CD4-positive, alpha-beta T cell treated with Interleukin-17A for 1 hour (primary cell): ENCODE results near the gene DLGAP1.
"Not testable (repeated sequence)": the region's sequence is repeated elsewhere in the genome, so short reads cannot be mapped to it uniquely, and the experiment has no call there.

Experiments
- DNase-seq: peaks from one replicate; pipeline ENCODE4 v3.0.0-alpha.2; 2020

The DLGAP1 gene

GRCh38 chr18:3706279-3707097, 748.6 kb downstream of the DLGAP1 start:
- DNase-seq, result no peak

GRCh38 chr18:3704556-3705344, 750.4 kb downstream of the DLGAP1 start:
- DNase-seq, result no peak

GRCh38 chr18:3703732-3704176, 751.4 kb downstream of the DLGAP1 start:
- no peak for DNase-seq

GRCh38 chr18:3699707-3700567, 755.2 kb downstream of the DLGAP1 start:
- DNase-seq, result not testable (repeated sequence)

- not testable (repeated sequence) for DNase-seq
These were observed 760.9 kb downstream of the DLGAP1 start for GRCh38 chr18:3694030-3694778.

GRCh38 chr18:3693410-3693809, 761.7 kb downstream of the DLGAP1 start:
- DNase-seq, result no peak

GRCh38 chr18:3692691-3693090, 762.4 kb downstream of the DLGAP1 start:
- no peak for DNase-seq

- no peak for DNase-seq
These were observed 762.9 kb downstream of the DLGAP1 start for GRCh38 chr18:3692113-3692621.

- DNase-seq, result no peak
These were observed 763.4 kb downstream of the DLGAP1 start for GRCh38 chr18:3691705-3692104.

GRCh38 chr18:3690764-3691066, 764.4 kb downstream of the DLGAP1 start:
- DNase-seq, result no peak

GRCh38 chr18:3689986-3690763, 764.9 kb downstream of the DLGAP1 start:
- DNase-seq, result no peak

GRCh38 chr18:3689091-3689490, 766.0 kb downstream of the DLGAP1 start:
- no peak for DNase-seq

GRCh38 chr18:3688690-3689089, 766.4 kb downstream of the DLGAP1 start:
- DNase-seq, result no peak

- DNase-seq, result no peak
These were observed 771.6 kb downstream of the DLGAP1 start for GRCh38 chr18:3683483-3683882.

GRCh38 chr18:3682061-3682460, 773.0 kb downstream of the DLGAP1 start:
- DNase-seq, result no peak

GRCh38 chr18:3679241-3679640, 775.9 kb downstream of the DLGAP1 start:
- DNase-seq, result no peak

- DNase-seq, result no peak
These were observed 779.1 kb downstream of the DLGAP1 start for GRCh38 chr18:3675994-3676393.

GRCh38 chr18:3675446-3675845, 779.7 kb downstream of the DLGAP1 start:
- no peak for DNase-seq

GRCh38 chr18:3671176-3671575, 783.9 kb downstream of the DLGAP1 start:
- no peak for DNase-seq

GRCh38 chr18:3669376-3669775, 785.7 kb downstream of the DLGAP1 start:
- DNase-seq, result no peak
